HAP-1 (cell line): ENCODE results near the gene GRM7.

ENCODE experiments used
- DNase-seq, 2 experiments: peaks; one replicate each; pipeline ENCODE4 v3.0.0-alpha.2; 2016 to 2020; ENCODE audit warnings: low spot score in 2 of 2
- H3K27me3 ChIP-seq: fragments of 250-450 bp; sonication (Bioruptor Pico); 2 replicates; pipeline ENCODE4 v1.5.1; 2020; ENCODE audit warnings: low read depth, mild to moderate bottlenecking, moderate library complexity
- H3K36me3 ChIP-seq: fragments of 250-450 bp; sonication (Bioruptor Pico); replicated peaks from 2 replicates; pipeline ENCODE4 v1.5.1; 2020; ENCODE audit warnings: mild to moderate bottlenecking
- H3K4me1 ChIP-seq: fragments of 250-450 bp; sonication (Bioruptor Pico); 2 replicates; pipeline ENCODE4 v1.5.1; 2020; ENCODE audit warnings: mild to moderate bottlenecking
- H3K4me3 ChIP-seq: fragments of 250-450 bp; sonication (Bioruptor Pico); 2 replicates; pipeline ENCODE4 v1.5.1; 2020; ENCODE audit warnings: mild to moderate bottlenecking, moderate library complexity
- H3K9me3 ChIP-seq: fragments of 250-450 bp; sonication (Bioruptor Pico); 2 replicates; pipeline ENCODE4 v1.5.1; 2020; ENCODE audit warnings: mild to moderate bottlenecking, moderate library complexity
- in situ Hi-C: fragments of 300-500 bp; cut with MboI; formaldehyde crosslinking; loops from 3 replicates; pipeline ENCODE4 v1.14.3; 2020; ENCODE audit warnings: low sequenced_read_pairs, inconsistent platforms, mixed read lengths

The GRM7 gene

DNA sequence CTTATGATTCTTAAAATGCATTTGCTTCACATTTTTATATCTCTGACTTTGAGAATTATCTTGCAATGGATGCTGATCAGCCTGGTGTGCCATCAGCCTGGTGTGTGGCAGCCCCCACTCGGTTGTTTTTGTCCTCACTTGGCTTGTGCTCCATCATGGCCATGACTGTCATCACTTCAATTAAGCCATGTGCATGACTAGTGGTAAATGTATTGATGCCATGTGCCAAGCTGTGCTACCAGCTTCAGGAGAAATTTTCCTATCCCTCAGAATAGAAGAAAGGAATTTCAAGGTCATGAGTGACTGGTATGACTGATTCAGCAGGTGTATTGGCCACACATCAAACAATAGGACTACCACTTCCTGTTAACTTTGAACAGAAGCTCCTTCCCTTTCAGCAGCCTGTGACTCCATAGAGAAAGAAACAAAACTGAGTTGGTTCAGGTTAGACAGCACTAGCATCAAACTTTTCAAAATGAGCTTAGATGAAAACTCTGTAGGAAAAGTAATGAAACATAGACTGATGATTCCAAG, 251.7 kb downstream of the GRM7 start:
- Histone ChIP-seq H3K27me3 (no peaks in the 10 kb centered on the region), H3K4me1 (no peaks in the 10 kb centered on the region), H3K36me3 (no peaks in the 10 kb centered on the region), H3K4me3 (no peak overlapping the region), H3K9me3 (no peaks in the 10 kb centered on the region)
- in situ Hi-C loops = no loop called here
- no peak for DNase-seq

DNA sequence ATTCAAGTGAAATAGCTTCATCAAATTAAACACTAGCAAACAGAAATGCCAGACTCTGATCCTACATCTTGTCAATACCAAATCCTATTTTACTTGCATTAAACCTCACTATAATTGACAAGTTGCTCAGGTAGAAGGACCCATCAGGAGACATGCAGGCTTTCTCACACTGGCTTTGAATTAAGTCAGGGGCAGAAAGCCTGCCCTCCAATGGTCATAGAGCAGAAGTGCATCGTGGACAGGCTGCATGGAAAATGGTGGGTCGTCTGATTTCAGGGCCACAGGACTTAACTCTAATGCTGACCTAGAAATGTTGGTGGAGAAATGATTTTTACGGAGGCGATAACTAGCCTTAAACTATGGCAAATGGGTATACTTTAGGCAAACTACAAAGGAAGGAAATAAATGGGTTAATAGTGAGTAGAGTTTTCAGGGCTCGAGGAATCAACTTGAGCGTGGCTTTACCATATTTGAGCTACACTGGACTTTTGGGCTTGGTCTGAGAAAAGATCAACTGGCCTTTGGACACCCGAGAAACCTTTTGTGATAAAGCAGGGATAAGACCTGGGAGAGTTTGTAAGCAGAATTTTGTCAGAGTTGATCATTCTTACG, 283.9 kb downstream of the GRM7 start:
- no peaks in the 10 kb centered on the region for H3K27me3 ChIP-seq
- peak; percentile 5 to 8 for DNase-seq
- no peaks in the 10 kb centered on the region for H3K36me3 ChIP-seq
- in situ Hi-C loops = no loop called here
- no peaks in the 10 kb centered on the region for H3K9me3 ChIP-seq
- no peak overlapping the region for H3K4me3 ChIP-seq
- no peaks in the 10 kb centered on the region for H3K4me1 ChIP-seq

DNA sequence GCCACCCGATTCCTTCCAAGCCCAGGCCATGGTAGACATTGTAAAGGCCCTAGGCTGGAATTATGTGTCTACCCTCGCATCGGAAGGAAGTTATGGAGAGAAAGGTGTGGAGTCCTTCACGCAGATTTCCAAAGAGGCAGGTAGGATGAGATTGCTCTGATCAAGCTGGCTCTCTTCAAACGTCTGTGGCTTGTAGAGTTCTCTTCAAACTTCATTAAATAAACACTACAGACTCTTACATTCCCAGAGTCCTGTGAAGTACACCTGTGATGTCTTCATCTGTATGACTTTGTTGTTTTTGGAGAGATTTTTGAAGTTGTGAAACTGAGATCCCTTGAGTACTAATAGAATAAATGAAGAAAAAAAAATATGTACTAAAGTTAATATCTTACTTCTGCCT, 285.6 kb downstream of the GRM7 start:
- no peaks in the 10 kb centered on the region for H3K4me1 ChIP-seq
- H3K36me3 ChIP-seq = no peaks in the 10 kb centered on the region
- no peaks in the 10 kb centered on the region for H3K9me3 ChIP-seq
- in situ Hi-C loops = no loop called here
- DNase-seq = no peak
- H3K27me3 ChIP-seq = no peaks in the 10 kb centered on the region
- H3K4me3 ChIP-seq = no peak overlapping the region

DNA sequence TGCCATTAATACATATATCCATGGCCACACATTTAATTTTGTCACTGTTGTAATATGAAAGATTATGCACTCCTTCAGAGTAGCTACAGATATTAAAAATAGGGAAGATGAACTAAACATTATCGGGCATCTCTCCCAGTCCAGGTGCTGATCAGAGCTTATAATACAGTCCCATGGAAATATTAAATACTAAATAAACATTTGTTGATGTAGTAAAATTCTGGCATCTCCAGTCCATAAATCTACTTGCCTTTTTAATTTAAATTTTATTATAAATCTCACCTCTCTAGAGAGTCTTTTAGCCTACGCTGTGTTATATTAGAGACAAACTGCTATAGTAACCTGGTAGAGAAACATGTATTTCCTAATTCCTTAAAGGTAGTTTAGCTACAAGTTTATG, 297.6 kb downstream of the GRM7 start:
- in situ Hi-C loops = no loop called here

DNA sequence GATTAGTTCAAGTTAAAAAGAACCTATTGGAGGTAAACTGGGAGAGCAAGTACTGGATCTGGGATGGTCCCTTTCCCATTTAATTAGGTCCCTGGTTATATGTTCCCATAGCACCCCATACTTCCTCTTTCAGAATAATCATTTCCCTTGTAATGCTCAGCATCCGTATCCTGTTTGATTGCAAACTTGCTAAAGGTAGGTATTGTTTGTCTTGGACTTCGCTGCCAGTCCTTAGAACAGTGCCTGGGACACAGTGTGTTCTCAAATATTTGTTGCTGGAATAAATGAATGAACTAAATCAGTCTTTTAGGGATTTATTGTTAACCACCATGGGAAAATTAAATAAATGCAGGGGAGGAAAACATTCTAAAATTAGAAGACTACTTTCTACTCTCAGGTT, 299.8 kb downstream of the GRM7 start:
- in situ Hi-C loops = no loop called here
- DNase-seq = no peak
- H3K9me3 ChIP-seq = no peaks in the 10 kb centered on the region
- no peaks in the 10 kb centered on the region for H3K27me3 ChIP-seq
- no peaks in the 10 kb centered on the region for H3K4me1 ChIP-seq
- H3K4me3 ChIP-seq = no peak overlapping the region
- H3K36me3 ChIP-seq = no peaks in the 10 kb centered on the region

More for the DNA sequence above, 297.6 kb downstream of the GRM7 start:
- no peaks in the 10 kb centered on the region for H3K36me3 ChIP-seq
- H3K4me1 ChIP-seq = no peaks in the 10 kb centered on the region
- no peaks in the 10 kb centered on the region for H3K9me3 ChIP-seq
- H3K4me3 ChIP-seq = no peak overlapping the region
- no peak for DNase-seq
- no peaks in the 10 kb centered on the region for H3K27me3 ChIP-seq

DNA sequence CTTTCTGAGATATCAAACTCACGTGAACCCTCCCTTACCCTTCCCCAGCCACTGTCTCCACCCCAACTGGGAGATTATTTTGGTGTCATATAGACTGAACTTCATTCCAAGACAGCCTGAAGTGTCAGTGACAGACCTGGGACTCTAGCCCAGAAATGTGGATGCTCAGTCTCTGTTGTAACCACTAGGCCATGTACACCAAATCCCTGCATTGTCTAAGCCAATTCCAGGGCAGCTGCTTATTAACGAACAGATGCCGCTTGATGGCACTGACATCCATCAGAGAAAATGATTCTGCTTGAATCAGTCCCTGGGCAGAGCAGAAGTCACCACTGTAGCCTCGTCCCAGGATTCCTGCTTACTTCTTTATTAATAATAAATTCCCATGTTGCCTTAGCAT, 305.5 kb downstream of the GRM7 start:
- Histone ChIP-seq H3K27me3 (no peaks in the 10 kb centered on the region), H3K9me3 (no peaks in the 10 kb centered on the region), H3K4me1 (no peaks in the 10 kb centered on the region), H3K36me3 (no peaks in the 10 kb centered on the region), H3K4me3 (no peak overlapping the region)
- no peak for DNase-seq
- in situ Hi-C loops = no loop called here

DNA sequence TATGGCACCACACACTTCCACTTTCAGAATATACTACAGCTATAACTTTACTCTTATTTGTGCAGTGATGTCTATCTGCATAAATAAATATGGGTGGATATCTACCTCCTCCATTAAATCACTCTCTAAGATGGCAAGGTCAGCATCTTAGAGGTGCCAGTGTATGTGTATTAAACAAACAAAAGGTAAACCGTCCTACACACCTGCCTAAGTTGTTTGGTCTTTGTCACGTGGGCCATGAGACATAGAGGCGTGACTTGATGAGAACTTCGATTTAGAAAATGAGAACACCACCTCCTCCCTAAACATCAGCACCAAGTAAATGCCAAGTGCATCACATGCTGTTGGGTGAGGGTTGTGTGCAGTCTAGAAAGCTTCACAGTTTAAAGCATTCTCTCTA, 310.6 kb downstream of the GRM7 start:
- H3K4me1 ChIP-seq = no peaks in the 10 kb centered on the region
- in situ Hi-C loops = no loop called here
- no peak overlapping the region for H3K4me3 ChIP-seq
- no peak for DNase-seq
- H3K9me3 ChIP-seq = no peaks in the 10 kb centered on the region
- H3K36me3 ChIP-seq = no peaks in the 10 kb centered on the region
- H3K27me3 ChIP-seq = no peaks in the 10 kb centered on the region

DNA sequence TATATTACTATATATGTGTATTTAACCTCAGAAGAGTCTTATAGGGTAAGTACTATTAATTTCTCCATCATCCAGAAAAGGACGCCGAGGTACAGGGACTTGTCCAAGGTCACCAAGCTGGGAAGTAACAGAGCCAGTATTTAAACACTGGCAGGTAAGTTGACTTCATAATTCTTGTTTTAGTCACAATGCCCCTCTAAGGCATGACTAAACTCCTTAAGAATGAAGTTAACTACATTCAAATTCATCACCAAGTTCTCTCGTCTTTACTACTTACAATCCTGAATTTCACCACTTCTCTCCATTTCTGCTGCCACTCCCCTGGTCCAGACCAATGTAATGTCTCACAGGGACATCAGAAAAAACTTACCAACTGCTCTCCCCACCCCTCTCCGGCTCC, 312.1 kb downstream of the GRM7 start:
- H3K4me1 ChIP-seq = no peaks in the 10 kb centered on the region
- H3K36me3 ChIP-seq = no peaks in the 10 kb centered on the region
- DNase-seq = no peak
- no peaks in the 10 kb centered on the region for H3K27me3 ChIP-seq
- no peak overlapping the region for H3K4me3 ChIP-seq
- in situ Hi-C loops = no loop called here
- H3K9me3 ChIP-seq = no peaks in the 10 kb centered on the region

DNA sequence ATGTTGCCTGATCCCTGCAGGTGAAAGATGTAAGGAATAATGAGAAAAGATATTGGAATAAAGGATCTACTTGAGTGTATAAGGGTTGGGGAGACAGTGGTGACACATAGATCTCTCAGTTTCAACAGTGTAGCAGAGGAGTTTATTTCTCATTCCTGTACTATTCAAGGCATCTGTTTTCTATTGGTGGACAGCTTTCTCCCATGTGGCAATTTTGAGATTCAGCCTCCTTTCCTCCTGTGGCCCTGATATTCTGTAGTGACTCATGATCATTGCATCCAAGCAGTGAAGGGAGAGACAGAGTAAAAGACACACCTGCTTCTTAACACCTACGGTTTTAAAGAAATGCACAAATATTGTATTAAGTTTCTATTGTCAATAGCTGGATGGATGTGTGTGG, 327.6 kb downstream of the GRM7 start:
- no peak for DNase-seq

DNA sequence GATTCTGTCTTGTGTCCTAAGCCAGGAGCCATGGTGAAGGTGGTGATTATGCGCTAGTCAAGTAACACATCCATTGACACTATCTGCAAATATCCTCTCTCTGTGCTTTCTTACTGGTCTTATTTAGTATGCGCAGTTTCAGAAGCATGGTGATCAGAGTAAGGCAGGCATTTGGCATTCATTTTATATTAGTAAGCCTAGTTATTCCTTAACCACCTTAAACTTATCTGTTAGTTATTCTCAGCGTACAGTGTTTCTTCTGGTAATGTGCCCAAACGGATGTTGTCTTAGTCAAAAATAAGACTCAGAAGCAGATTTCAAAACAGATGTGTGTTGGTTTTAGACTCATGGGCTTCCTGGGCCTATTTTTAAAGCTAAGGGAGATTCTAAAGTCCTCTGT, 329.2 kb downstream of the GRM7 start:
- H3K4me1 ChIP-seq = no peaks in the 10 kb centered on the region
- H3K9me3 ChIP-seq = no peaks in the 10 kb centered on the region
- in situ Hi-C loops = no loop called here
- no peaks in the 10 kb centered on the region for H3K27me3 ChIP-seq
- DNase-seq = no peak
- H3K36me3 ChIP-seq = no peaks in the 10 kb centered on the region
- H3K4me3 ChIP-seq = no peak overlapping the region

More for the DNA sequence above, 327.6 kb downstream of the GRM7 start:
- H3K36me3 ChIP-seq = no peaks in the 10 kb centered on the region
- no peaks in the 10 kb centered on the region for H3K9me3 ChIP-seq
- H3K4me1 ChIP-seq = no peaks in the 10 kb centered on the region
- no peak overlapping the region for H3K4me3 ChIP-seq
- in situ Hi-C loops = no loop called here
- no peaks in the 10 kb centered on the region for H3K27me3 ChIP-seq

DNA sequence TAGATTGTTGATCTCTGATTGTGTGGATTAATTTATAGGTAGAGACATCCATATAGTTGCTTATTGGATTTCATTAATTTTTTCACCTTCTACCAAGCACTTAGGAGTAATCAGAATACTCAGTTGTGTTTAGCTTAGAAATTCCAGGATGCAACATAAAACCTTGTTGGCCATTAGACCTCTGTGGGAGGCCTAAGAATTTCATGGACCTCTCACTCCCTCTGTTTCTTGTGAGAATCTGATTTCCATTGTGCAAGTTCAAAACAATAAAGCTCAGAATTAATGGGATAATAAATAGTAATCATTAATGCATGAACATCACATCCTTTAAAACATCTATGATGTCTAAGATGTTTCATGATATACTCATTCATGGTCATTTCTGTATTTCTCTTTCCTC, 332.4 kb downstream of the GRM7 start:
- no peaks in the 10 kb centered on the region for H3K4me1 ChIP-seq
- H3K9me3 ChIP-seq = no peaks in the 10 kb centered on the region
- no peaks in the 10 kb centered on the region for H3K27me3 ChIP-seq
- DNase-seq = no peak
- no peak overlapping the region for H3K4me3 ChIP-seq
- no peaks in the 10 kb centered on the region for H3K36me3 ChIP-seq
- in situ Hi-C loops = no loop called here

DNA sequence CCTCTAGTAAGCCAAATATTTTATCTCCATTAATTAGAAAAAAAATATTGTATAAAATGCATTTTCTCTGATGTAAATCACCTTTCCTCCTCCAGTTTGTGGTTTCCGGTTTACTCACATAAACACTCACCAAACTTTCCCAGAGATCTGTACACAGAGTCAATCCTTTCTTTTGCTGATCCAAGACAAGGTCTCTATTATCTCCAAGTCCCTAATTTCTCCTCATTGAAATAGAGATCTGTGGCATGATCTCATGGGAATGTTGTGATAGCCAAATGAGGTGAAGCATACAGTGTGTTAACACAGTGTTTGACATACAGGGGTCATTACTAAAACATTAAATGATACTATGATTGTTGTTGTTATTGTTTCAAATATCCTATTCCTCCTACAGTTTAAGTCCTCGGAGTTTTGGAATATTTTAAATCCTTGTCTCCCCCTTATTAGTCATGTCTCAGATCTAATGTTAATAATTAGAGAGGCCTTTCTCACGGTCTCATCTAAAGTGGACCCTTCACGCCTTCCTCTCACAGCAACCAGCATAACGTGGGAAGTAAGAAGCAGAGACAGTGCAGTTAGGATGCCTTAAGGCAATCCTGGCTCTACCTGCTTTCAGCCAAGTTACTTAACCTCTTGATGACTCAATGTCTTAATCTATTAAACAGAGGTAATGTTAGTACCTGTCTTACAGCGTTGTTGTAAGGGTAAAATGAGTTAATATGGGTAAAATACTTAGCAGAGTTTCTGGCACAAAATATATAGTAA, 333.3 kb downstream of the GRM7 start:
- in situ Hi-C loops = no loop called here
- no peaks in the 10 kb centered on the region for H3K27me3 ChIP-seq
- no peaks in the 10 kb centered on the region for H3K4me1 ChIP-seq
- DNase-seq = no peak
- no peaks in the 10 kb centered on the region for H3K9me3 ChIP-seq
- no peak overlapping the region for H3K4me3 ChIP-seq
- H3K36me3 ChIP-seq = no peaks in the 10 kb centered on the region

DNA sequence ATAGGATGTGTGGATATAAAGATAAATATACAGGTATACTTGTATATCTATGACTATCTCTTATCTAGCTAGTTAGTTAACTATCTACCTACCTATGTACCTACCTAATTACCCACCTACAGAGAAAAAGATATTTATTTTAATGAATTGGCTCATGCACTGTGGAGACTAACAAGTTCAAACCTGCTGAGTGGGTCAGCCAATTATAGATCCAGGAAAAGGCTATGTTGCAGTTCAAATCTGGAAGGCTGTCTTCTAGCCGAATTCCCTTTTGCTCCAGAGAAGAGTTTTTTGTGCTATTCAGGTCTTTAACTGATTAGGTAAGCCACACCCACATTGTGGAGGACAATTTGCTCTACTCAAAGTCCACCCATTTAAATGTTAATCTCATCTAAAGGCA, 335.0 kb downstream of the GRM7 start:
- Histone ChIP-seq H3K4me3 (no peak overlapping the region), H3K27me3 (no peaks in the 10 kb centered on the region), H3K9me3 (no peaks in the 10 kb centered on the region), H3K36me3 (no peaks in the 10 kb centered on the region), H3K4me1 (no peaks in the 10 kb centered on the region)
- no peak for DNase-seq
- in situ Hi-C loops = no loop called here

DNA sequence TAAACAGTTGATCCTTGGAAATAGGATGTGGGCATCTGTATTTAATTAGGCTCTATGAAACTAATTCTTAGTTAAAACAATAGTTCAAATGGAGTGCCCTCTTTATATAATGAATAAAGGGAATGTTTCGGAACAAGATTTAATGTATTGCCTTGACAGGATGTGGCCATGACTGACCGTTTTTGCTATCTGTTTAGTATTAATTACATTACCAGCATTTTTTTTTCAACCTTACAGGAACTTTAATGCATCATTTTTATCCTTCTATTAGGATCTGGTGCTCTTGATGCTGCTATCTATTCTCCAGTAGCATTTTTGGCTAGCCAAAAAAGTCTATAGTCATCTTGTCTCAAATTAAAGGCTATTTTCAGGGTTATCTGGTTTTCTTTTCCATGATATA, 340.9 kb downstream of the GRM7 start:
- Histone ChIP-seq H3K27me3 (no peaks in the 10 kb centered on the region), H3K4me3 (no peak overlapping the region), H3K4me1 (no peaks in the 10 kb centered on the region), H3K9me3 (no peaks in the 10 kb centered on the region), H3K36me3 (no peaks in the 10 kb centered on the region)
- in situ Hi-C loops = no loop called here
- DNase-seq = no peak
